Activated naive CD8-positive, alpha-beta T cell treated with anti-CD3 and anti-CD28 coated beads, Interleukin-2, amount 10 ng/mL, durations not matched to agents 7 days and 5 days (primary cell): Measurements from ENCODE around the gene LAMA5. TPM values are rescaled to one million over a fixed set of nuclear protein-coding genes. Genes with fewer than 3 reads are reported as not detected.
A peak's percentile ranks its signal among the peaks of the same experiment; 100 is the strongest.
"Not testable (repeated sequence)": the region's sequence is repeated elsewhere in the genome, so short reads cannot be mapped to it uniquely, and the experiment has no call there.

Experiments
- ATAC-seq: fragments of 150-1000 bp; cut with Tn5 transposase; one replicate; pipeline ENCODE4 v1.10.0; 2021; ENCODE audit warnings: low read depth, moderate library complexity
- POLR2A ChIA-PET: fragments of 350-600 bp; sonication (Branson Sonifier 250); formaldehyde crosslinking; loops from one replicate; lab custom pipeline; 2021; ENCODE audit warnings: antibody characterized with exemption; lab: Charles Lee
- DNase-seq: peaks from one replicate; pipeline ENCODE4 v3.0.0; 2021
- H3K27ac Mint-ChIP-seq: one replicate; pipeline ENCODE4 v1.8.0; 2022; ENCODE audit warnings: mild to moderate bottlenecking, mixed read lengths
- H3K27me3 Mint-ChIP-seq: one replicate; pipeline ENCODE4 v1.8.0; 2022; ENCODE audit warnings: mild to moderate bottlenecking, moderate library complexity, mixed read lengths
- H3K36me3 Mint-ChIP-seq: one replicate; pipeline ENCODE4 v1.8.0; 2021; ENCODE audit warnings: mild to moderate bottlenecking, mixed read lengths
- H3K4me1 Mint-ChIP-seq: one replicate; pipeline ENCODE4 v1.8.0; 2021; ENCODE audit warnings: mixed read lengths
- H3K4me3 Mint-ChIP-seq: one replicate; pipeline ENCODE4 v1.8.0; 2022; ENCODE audit warnings: mild to moderate bottlenecking, moderate library complexity, mixed read lengths
- H3K9me3 Mint-ChIP-seq: one replicate; pipeline ENCODE4 v1.8.0; 2021; ENCODE audit warnings: mixed read lengths
- total RNA-seq, 2 experiments: library from RNA; stranded (reverse); gene quantifications; one replicate each; pipeline ENCODE4 v1.2.3, GENCODE V29; 2021

The LAMA5 gene
- total RNA-seq, 2 experiments from 2014 or later, result 0.54 to 0.80 TPM

GRCh38 chr20:62376112-62377063 is 9.3 kb upstream of the LAMA5 start:
- H3K9me3 Mint-ChIP-seq, result no peaks in the 10 kb centered on the region
- POLR2A ChIA-PET, result no interaction called here
- no peak for DNase-seq
- ATAC-seq, result no peak
- no peaks in the 10 kb centered on the region for H3K4me1 Mint-ChIP-seq
- H3K27me3 Mint-ChIP-seq, result no peaks in the 10 kb centered on the region
- no peak overlapping the region for H3K27ac Mint-ChIP-seq
- no peak overlapping the region for H3K4me3 Mint-ChIP-seq
- no peaks in the 10 kb centered on the region for H3K36me3 Mint-ChIP-seq

DNA sequence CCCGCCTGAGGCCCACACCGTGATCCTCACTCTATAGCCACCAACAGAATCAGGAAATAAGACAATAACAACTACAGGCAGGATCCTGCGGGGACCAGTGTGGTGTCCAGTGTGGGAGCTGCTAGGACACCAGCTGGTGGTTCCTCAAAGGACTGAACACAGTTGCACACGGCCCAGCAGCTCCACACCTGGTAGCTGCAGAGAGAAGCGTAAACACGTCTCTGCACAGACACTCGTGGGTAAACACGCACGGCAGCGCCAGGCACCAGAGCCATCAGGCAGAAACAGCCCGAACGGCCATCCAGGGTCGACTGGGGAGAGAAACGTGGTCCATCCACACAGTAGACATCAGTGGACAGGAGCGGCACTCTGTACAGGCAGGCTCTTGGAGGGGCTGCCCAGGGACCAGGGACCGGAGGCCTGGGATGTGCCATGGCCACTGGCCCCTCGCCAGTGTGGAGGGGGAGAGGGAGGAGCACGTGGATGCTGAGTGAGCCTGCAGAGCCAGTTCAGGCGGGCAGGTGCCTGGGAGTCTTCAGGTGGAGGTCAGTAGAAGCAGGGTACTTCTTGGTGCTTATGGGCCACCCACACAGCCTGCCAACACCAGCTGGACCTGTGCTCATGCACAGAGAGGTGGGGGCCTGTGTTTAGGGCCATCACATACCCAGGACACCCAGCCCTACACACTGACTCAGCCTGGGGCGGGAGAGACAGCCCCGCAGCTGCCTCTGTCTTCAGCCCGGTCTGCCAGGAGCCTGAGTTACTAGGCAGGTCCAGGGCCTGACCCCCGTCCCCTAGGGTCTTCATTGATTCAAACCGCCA is 7.4 kb upstream of the LAMA5 start:
- H3K9me3 Mint-ChIP-seq, result no peaks in the 10 kb centered on the region
- no peaks in the 10 kb centered on the region for H3K36me3 Mint-ChIP-seq
- POLR2A ChIA-PET, result interaction anchor here (1.0 kb wide), 1 partner anchor 12 kb away, joined by 3 read pairs; the partner anchor contains the start of gene RPS21
- no peaks in the 10 kb centered on the region for H3K4me1 Mint-ChIP-seq
- no peak overlapping the region for H3K4me3 Mint-ChIP-seq
- peaks cover under 1% of the 10 kb centered on the region for H3K27me3 Mint-ChIP-seq
- no peak for DNase-seq
- H3K27ac Mint-ChIP-seq, result no peak overlapping the region
- no peak for ATAC-seq

DNA sequence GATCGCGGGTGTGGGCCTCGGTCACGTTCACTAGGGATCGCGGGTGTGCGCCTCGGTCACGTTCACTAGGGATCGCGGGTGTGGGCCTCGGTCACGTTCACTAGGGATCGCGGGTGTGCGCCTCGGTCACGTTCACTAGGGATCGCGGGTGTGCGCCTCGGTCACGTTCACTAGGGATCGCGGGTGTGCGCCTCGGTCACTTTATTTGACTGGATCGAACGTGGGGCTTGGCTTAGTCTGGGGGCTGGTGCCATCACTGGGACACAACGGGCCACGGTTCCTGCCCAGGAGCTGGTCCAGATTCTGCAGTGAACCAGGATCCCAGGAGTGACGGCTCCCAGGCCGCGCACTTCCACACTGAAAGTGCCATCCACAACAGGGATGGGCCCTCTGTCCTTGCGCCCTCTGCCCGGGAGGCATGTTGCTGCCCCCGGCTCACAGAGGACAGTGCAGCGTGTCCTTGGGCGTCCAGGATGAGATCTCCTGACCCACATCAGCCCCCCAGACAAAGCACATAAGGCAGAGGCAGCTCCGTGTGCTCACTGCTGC is 6.6 kb upstream of the LAMA5 start:
- POLR2A ChIA-PET, H3K4me3 Mint-ChIP-seq, H3K27ac Mint-ChIP-seq, H3K36me3 Mint-ChIP-seq, H3K4me1 Mint-ChIP-seq, DNase-seq, H3K27me3 Mint-ChIP-seq, ATAC-seq, H3K9me3 Mint-ChIP-seq: not testable (repeated sequence)

- ATAC-seq (no peak), DNase-seq (no peak)
- H3K27me3 Mint-ChIP-seq, result peaks cover 18% of the 10 kb centered on the region
- peak overlapping the region; percentile 1 for H3K27ac Mint-ChIP-seq
- H3K4me1 Mint-ChIP-seq, result peaks cover 2% of the 10 kb centered on the region
- no peaks in the 10 kb centered on the region for H3K36me3 Mint-ChIP-seq
- H3K4me3 Mint-ChIP-seq, result no peak overlapping the region
- no peaks in the 10 kb centered on the region for H3K9me3 Mint-ChIP-seq
- POLR2A ChIA-PET, result no interaction called here
Observed at GRCh38 chr20:62372042-62372993, 5.2 kb upstream of the LAMA5 start.

DNA sequence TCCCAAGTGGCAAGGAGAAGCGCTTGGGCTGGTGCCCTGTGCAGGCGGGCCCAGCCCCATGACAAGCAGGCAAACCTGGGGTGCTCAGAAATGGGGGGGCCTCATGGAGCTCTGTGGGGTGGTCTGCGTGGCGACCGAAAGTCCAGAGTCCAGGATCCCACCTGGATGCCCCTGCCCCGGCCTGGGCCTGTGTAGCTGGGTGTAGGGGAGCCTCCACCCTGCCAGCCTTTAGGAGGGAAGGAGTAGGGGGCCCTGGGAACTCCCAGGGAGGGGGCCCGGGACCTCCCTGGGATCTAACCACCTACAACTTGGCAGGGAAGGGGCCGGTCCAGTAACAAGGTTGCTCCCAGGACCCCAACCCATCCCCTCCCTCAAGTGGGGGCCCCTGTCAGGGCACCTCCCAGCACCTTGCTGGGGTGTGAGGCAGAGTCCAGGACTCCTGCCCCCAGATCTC is 4.5 kb upstream of the LAMA5 start:
- Mint-ChIP-seq H3K27ac (no peak overlapping the region), H3K4me3 (no peak overlapping the region), H3K27me3 (peaks cover 18% of the 10 kb centered on the region), H3K36me3 (no peaks in the 10 kb centered on the region), H3K9me3 (no peaks in the 10 kb centered on the region), H3K4me1 (peaks cover 2% of the 10 kb centered on the region)
- DNase-seq (no peak), ATAC-seq (no peak)
- POLR2A ChIA-PET, result no interaction called here

DNA sequence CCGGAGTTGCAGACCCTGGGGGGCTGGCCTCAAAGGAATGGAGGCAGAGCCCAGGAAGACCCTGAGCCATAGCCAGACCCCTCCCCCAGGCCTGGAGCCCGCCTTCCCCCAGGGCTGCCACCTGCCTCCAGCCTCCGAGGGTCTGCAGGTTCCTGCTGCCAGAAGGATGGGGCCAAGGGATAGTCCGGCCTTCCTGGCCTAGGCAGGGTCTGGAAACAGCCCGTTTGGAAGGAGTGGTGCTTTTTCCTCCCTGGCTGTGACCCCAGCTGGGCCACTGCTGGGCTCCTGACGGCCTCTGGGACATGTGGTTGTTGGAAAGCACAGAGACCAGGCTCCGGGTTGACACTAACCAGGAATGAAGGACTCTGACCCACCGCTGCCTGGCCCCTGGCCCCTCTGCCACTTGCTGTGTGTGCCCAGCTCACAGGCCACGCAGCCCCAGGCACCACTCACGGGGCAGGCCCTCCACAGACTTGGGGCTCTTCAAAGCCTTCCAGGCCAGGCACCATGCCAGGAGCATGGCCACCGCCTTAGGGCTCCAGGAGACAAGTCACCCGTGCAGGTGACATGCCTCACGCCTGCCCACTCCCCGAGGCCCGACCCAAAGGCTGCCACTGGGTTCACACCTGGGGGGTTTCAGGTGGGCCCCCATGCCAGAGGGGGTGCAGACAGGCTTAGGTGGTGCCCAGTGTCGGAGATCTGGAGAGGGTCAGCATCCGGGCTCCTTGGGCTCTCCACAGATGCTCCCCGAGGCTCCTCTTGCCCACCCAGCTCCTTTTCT is 3.9 kb upstream of the LAMA5 start:
- Mint-ChIP-seq H3K4me1 (peaks cover 2% of the 10 kb centered on the region), H3K9me3 (no peaks in the 10 kb centered on the region), H3K4me3 (no peak overlapping the region), H3K27me3 (peaks cover 18% of the 10 kb centered on the region), H3K27ac (no peak overlapping the region), H3K36me3 (no peaks in the 10 kb centered on the region)
- ATAC-seq (no peak), DNase-seq (no peak)
- POLR2A ChIA-PET, result no interaction called here

DNA sequence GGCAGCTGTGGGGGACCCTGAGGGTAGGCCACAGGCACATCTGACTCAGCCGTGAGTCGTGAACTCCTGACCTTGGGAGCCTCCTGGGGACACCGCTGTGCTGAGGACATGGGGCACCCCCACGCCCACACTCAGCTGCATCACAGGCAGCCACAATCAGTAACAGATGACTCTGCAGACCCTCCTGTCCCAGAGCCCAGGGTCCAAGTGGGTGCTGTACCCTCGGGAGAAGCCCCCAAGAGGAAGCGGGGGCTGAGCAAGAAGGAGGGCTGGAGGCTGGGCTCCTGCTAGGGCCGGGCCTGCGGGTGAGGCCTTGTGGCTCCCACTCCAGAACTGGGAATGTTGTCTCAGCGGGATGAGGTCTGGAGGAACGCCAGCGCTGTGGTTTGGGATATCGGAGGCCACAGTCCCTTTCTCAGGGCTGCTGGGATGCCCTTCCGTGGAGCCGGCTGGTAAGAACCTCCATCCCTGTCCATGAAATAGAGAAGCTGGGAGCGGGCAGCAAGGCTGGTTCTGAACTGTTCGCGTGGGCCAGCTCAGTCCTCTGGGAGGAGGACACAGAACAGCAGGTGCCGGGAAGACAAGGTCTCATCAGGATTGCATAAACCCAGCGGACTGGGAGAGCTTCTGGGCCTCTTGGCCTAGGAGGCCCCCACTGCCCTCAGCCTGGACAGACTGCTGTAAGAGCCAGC is 3.1 kb upstream of the LAMA5 start:
- Mint-ChIP-seq H3K4me1 (peaks cover 2% of the 10 kb centered on the region), H3K4me3 (no peak overlapping the region), H3K27me3 (peaks cover 21% of the 10 kb centered on the region), H3K9me3 (no peaks in the 10 kb centered on the region), H3K27ac (no peak overlapping the region), H3K36me3 (no peaks in the 10 kb centered on the region)
- ATAC-seq, result no peak
- DNase-seq, result no peak
- POLR2A ChIA-PET, result no interaction called here

DNA sequence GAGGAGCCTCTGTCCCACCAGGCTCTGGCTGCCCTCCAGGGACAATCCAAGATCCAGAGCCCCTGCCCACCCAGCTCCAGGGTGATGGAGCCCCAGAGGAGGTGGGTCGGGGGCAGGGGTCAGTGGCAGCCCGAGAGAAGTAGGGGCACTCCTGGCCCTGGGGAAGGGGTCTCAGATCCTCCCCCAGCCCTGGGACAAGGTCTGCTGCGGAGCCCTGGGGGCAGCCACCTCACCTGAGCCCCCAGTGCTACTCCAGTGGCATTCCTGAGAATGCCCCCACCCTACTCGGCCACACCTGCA is 2.7 kb upstream of the LAMA5 start:
- Mint-ChIP-seq H3K4me3 (no peak overlapping the region), H3K27me3 (peaks cover 26% of the 10 kb centered on the region), H3K9me3 (no peaks in the 10 kb centered on the region), H3K4me1 (peaks cover 2% of the 10 kb centered on the region), H3K36me3 (no peaks in the 10 kb centered on the region), H3K27ac (no peak overlapping the region)
- DNase-seq (no peak), ATAC-seq (no peak)
- POLR2A ChIA-PET, result no interaction called here

GRCh38 chr20:62368976-62369814 is 2.1 kb upstream of the LAMA5 start:
- no peak for DNase-seq
- POLR2A ChIA-PET, result interaction anchor here (1.0 kb wide), 1 partner anchor 18 kb away, joined by 6 read pairs; the partner anchor contains the start of gene RPS21

GRCh38 chr20:62368392-62368975 is 1.4 kb upstream of the LAMA5 start:
- no peak for DNase-seq
- H3K4me1 Mint-ChIP-seq, result peaks cover 2% of the 10 kb centered on the region
- no peaks in the 10 kb centered on the region for H3K36me3 Mint-ChIP-seq
- no peak overlapping the region for H3K27ac Mint-ChIP-seq
- H3K9me3 Mint-ChIP-seq, result no peaks in the 10 kb centered on the region
- no peak for ATAC-seq
- POLR2A ChIA-PET, result interaction anchor here (1.0 kb wide), 1 partner anchor 18 kb away, joined by 6 read pairs; the partner anchor contains the start of gene RPS21
- no peak overlapping the region for H3K4me3 Mint-ChIP-seq
- peaks cover 29% of the 10 kb centered on the region for H3K27me3 Mint-ChIP-seq

More at GRCh38 chr20:62368976-62369814, 2.1 kb upstream of the LAMA5 start:
- H3K9me3 Mint-ChIP-seq, result no peaks in the 10 kb centered on the region
- H3K4me3 Mint-ChIP-seq, result no peak overlapping the region
- no peak overlapping the region for H3K27ac Mint-ChIP-seq
- no peaks in the 10 kb centered on the region for H3K36me3 Mint-ChIP-seq
- peaks cover 29% of the 10 kb centered on the region for H3K27me3 Mint-ChIP-seq
- peaks cover 2% of the 10 kb centered on the region for H3K4me1 Mint-ChIP-seq
- ATAC-seq, result no peak
